Adrenal gland (tissue), 5 donors: ENCODE results near the gene ELP1.

Experiments used
- CTCF ChIP-seq, 6 experiments: fragments of 450-650 bp in 4 of 6; fragments of 200-600 bp in 2 of 6; sonication (generic) in 1 of 6; IDR thresholded peaks; 1 replicate in 5 of 6; 2 replicates in 1 of 6; pipeline versions ENCODE4 v1.5.1 to v1.8.0; 2016 to 2021; ENCODE audit warnings: antibody characterized with exemption in 6 of 6, mild to moderate bottlenecking in 2 of 6, moderate library complexity in 1 of 6
- POLR2A ChIP-seq, 2 donors: fragments of 450-650 bp; IDR thresholded peaks; one replicate each; pipeline ENCODE4 v1.6.1; 2017; ENCODE audit warnings: antibody characterized with exemption in 2 of 2, mild to moderate bottlenecking in 2 of 2, moderate library complexity in 1 of 2
- donor health status: DM: no; HTN: no; CAD: no.

- TF ChIP-seq CTCF (IDR thresholded peaks at IDR 0.05) (no peak), POLR2A (IDR thresholded peaks at IDR 0.05) (no peak)
Observed at GRCh38 chr9:108911820-108912219, 22.1 kb downstream of the ELP1 start.
